DND-41 (cell line): ENCODE results near the gene SIRT2.
A peak's percentile ranks its signal among the peaks of the same experiment; 100 is the strongest.

Experiments used
- ATAC-seq: fragments of 200-7000 bp; cut with Tn5 transposase; 3 replicates; pipeline ENCODE4 v1.9.1; 2021; ENCODE audit warnings: low read depth; ENCODE audit not compliant: insufficient read depth
- DNase-seq: peaks from one replicate; pipeline ENCODE4 v3.0.0-alpha.2; 2020
- H2AFZ ChIP-seq: 2 replicates; pipeline ENCODE4 v1.6.0; 2012; ENCODE audit warnings: low read depth, low read length
- H3K27ac ChIP-seq: 2 replicates; pipeline ENCODE4 v1.5.1; 2012; ENCODE audit warnings: low read length, inconsistent platforms
- H3K27me3 ChIP-seq: fragments of 200-600 bp; sonication (generic); 2 replicates; pipeline ENCODE4 v1.6.0; 2012; ENCODE audit warnings: low read length, mild to moderate bottlenecking, inconsistent platforms; ENCODE audit not compliant: insufficient read depth, poor library complexity
- H3K36me3 ChIP-seq: 2 replicates; pipeline ENCODE4 v1.5.1; 2012; ENCODE audit warnings: low read length, inconsistent platforms; ENCODE audit not compliant: insufficient read depth
- H3K4me1 ChIP-seq: 2 replicates; pipeline ENCODE4 v1.5.1; 2012; ENCODE audit warnings: mild to moderate bottlenecking, low read length; ENCODE audit not compliant: insufficient read depth
- H3K4me2 ChIP-seq: 2 replicates; pipeline ENCODE4 v1.6.0; 2012; ENCODE audit warnings: mild to moderate bottlenecking, moderate library complexity, low read length, inconsistent platforms; ENCODE audit not compliant: insufficient read depth
- H3K4me3 ChIP-seq, 2 experiments: fragments of 200-600 bp in 1 of 2; shearing (Covaris generic) in 1 of 2; 2 replicates each; pipeline ENCODE4 v1.5.1; 2012 to 2016; ENCODE audit warnings: inconsistent platforms in 2 of 2, low read length in 2 of 2, mild to moderate bottlenecking in 2 of 2, low read depth in 1 of 2, moderate library complexity in 1 of 2
- H3K79me2 ChIP-seq: 2 replicates; pipeline ENCODE4 v1.6.0; 2012; ENCODE audit warnings: low read length, inconsistent platforms; ENCODE audit not compliant: insufficient read depth
- H3K9ac ChIP-seq: 2 replicates; pipeline ENCODE4 v1.6.0; 2012; ENCODE audit warnings: low read depth, mild to moderate bottlenecking, inconsistent platforms, low read length, moderate library complexity
- H3K9me3 ChIP-seq: 2 replicates; pipeline ENCODE4 v1.5.1; 2012; ENCODE audit warnings: low read length, moderate library complexity, mild to moderate bottlenecking, inconsistent platforms; ENCODE audit not compliant: insufficient read depth, severe bottlenecking
- H4K20me1 ChIP-seq: 2 replicates; pipeline ENCODE4 v1.6.0; 2012; ENCODE audit warnings: low read length; ENCODE audit not compliant: insufficient read depth
- EZH2 ChIP-seq: IDR thresholded peaks from 3 replicates; pipeline ENCODE4 v1.6.1; 2012; ENCODE audit warnings: borderline replicate concordance, low read depth, mild to moderate bottlenecking, moderate library complexity, low read length, inconsistent platforms; ENCODE audit not compliant: severe bottlenecking
- TF ChIP-seq, protein P1 (sequence below): IDR thresholded peaks from 2 replicates; pipeline ENCODE4 v1.5.1; 2012; ENCODE audit warnings: borderline replicate concordance, low read length, moderate library complexity, mild to moderate bottlenecking; ENCODE audit not compliant: poor library complexity, severe bottlenecking; ENCODE audit errors: extremely low read depth

SIRT2 gene

DNA sequence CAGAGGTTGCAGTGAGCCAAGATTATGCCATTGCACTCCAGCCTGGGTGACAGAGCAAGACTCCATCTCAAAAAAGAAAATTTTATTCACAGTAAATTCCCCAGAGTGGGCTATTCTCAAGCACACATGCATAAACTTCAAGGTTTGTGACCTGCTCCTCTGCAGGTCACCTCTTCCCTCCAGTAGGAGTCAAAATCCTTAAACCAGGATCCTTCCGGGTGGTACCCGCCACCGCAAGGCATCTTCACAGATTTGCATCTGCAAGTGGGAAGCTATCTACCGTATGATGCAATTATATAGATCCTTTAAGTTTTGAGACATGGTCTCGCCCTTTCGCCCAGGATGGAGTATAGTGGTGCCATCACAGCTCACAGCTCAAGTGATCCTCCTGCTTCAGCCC is 64.8 kb downstream of the SIRT2 start:
- H3K36me3 ChIP-seq: peaks cover 52% of the 10 kb centered on the region

DNA sequence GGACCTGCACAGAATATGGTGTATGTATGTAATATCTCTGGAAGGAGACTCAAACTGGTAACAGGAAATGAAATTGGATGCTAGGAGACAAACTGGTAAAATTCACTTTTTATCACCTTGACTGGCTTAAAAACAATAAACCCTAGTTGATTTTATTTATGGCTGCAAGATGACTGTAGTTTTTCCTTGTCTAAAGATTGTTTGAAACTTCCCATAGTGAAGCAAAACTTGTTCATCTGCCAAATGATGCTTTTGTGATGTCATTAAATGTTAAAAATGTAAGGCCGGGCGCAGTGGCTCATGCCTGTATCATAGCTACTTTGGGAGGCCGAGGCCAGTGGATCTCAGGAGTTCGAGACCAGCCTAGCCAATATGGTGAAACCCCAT is 65.3 kb downstream of the SIRT2 start:
- no peak overlapping the region for H2AFZ ChIP-seq
- H3K9me3 ChIP-seq: no peaks in the 10 kb centered on the region
- no peaks in the 10 kb centered on the region for H3K27me3 ChIP-seq
- no peak overlapping the region for H3K4me2 ChIP-seq
- no peak overlapping the region for H3K4me3 ChIP-seq
- TF ChIP-seq EZH2: no peak
- TF ChIP-seq, protein P1, sequence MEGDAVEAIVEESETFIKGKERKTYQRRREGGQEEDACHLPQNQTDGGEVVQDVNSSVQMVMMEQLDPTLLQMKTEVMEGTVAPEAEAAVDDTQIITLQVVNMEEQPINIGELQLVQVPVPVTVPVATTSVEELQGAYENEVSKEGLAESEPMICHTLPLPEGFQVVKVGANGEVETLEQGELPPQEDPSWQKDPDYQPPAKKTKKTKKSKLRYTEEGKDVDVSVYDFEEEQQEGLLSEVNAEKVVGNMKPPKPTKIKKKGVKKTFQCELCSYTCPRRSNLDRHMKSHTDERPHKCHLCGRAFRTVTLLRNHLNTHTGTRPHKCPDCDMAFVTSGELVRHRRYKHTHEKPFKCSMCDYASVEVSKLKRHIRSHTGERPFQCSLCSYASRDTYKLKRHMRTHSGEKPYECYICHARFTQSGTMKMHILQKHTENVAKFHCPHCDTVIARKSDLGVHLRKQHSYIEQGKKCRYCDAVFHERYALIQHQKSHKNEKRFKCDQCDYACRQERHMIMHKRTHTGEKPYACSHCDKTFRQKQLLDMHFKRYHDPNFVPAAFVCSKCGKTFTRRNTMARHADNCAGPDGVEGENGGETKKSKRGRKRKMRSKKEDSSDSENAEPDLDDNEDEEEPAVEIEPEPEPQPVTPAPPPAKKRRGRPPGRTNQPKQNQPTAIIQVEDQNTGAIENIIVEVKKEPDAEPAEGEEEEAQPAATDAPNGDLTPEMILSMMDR: no peak
- H3K36me3 ChIP-seq: peaks cover 50% of the 10 kb centered on the region
- H3K9ac ChIP-seq: no peak overlapping the region
- DNase-seq (no peak), ATAC-seq (no peak)
- H3K4me1 ChIP-seq: peaks cover 21% of the 10 kb centered on the region
- H4K20me1 ChIP-seq: peaks cover 26% of the 10 kb centered on the region
- peaks cover 21% of the 10 kb centered on the region for H3K79me2 ChIP-seq
- H3K27ac ChIP-seq: no peak overlapping the region

More for the DNA sequence above, 64.8 kb downstream of the SIRT2 start:
- TF ChIP-seq, protein P1: no peak
- no peak for TF ChIP-seq EZH2
- Histone ChIP-seq H3K9me3 (no peaks in the 10 kb centered on the region), H3K4me3 (no peak overlapping the region), H3K4me1 (peaks cover 21% of the 10 kb centered on the region), H2AFZ (no peak overlapping the region), H3K4me2 (no peak overlapping the region), H3K9ac (no peak overlapping the region), H4K20me1 (peaks cover 31% of the 10 kb centered on the region), H3K27ac (no peak overlapping the region), H3K79me2 (peaks cover 25% of the 10 kb centered on the region), H3K27me3 (no peaks in the 10 kb centered on the region)
- ATAC-seq (no peak), DNase-seq (no peak)

DNA sequence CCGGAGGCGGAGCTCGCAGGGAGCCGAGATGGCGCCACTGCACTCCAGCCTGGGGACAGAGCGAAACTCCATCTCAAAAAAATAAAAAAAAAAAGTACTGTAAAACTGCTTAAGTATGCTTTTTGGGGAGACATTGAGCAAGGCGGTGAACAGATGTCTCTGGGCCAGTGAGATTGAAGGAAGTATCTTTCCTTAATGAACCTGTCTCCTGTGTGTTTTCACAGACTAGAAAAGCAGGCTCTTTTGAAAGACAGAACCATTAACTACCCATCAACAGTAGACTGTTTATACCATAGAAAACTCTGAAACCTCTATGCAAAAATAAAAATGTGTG is 66.4 kb downstream of the SIRT2 start:
- Histone ChIP-seq H3K4me3 (no peak overlapping the region), H3K27me3 (no peaks in the 10 kb centered on the region), H3K4me2 (no peak overlapping the region), H3K36me3 (peaks cover 40% of the 10 kb centered on the region), H3K27ac (no peak overlapping the region), H3K4me1 (peaks cover 21% of the 10 kb centered on the region), H4K20me1 (peaks cover 16% of the 10 kb centered on the region), H3K9me3 (no peaks in the 10 kb centered on the region), H2AFZ (no peak overlapping the region), H3K79me2 (peaks cover 18% of the 10 kb centered on the region), H3K9ac (no peak overlapping the region)
- DNase-seq (no peak), ATAC-seq (no peak)
- no peak for TF ChIP-seq EZH2
- TF ChIP-seq, protein P1: no peak

DNA sequence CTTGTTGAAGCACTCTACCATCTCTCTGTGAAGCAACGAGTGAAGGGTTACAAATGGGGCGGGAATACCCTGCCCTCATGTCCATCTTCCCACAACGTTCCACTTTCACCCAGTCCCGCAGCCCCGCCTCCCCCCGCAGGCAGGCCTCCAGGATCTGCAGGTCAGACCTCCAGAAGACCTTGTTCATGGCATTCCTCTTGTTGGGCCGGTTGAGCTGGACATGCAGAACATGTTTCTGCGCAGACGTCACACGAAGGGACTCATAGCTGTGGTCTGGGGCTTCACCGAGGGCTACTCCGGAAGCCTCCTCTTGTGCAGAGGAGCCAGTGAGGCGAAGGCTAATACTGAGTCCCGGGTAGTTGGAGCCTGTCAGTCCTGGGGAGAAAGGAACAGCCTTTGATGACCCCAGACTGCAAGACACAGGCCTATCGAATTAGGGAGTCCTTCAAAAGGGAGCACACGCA is 68.2 kb downstream of the SIRT2 start:
- DNase-seq (no peak), ATAC-seq (peak; percentile 32)
- H2AFZ ChIP-seq: peak overlapping the region; percentile 96
- H3K36me3 ChIP-seq: peaks cover 32% of the 10 kb centered on the region
- H3K4me2 ChIP-seq: peak overlapping the region; percentile 90
- H3K4me3 ChIP-seq: peak overlapping the region; percentile 76 to 80
- H3K79me2 ChIP-seq: peaks cover 18% of the 10 kb centered on the region
- H4K20me1 ChIP-seq: no peaks in the 10 kb centered on the region
- H3K27me3 ChIP-seq: no peaks in the 10 kb centered on the region
- no peaks in the 10 kb centered on the region for H3K9me3 ChIP-seq
- TF ChIP-seq, protein P1: no peak
- TF ChIP-seq EZH2: no peak
- H3K9ac ChIP-seq: peak overlapping the region; percentile 75
- H3K27ac ChIP-seq: peak overlapping the region; percentile 93
- peaks cover 21% of the 10 kb centered on the region for H3K4me1 ChIP-seq
